ENCODE results near the gene PTP4A2. TPM values are rescaled to one million over a fixed set of nuclear protein-coding genes. Genes with fewer than 3 reads are reported as not detected.

PTP4A2 gene
- total RNA-seq, 4 donors from 2014 or later, result 160 to 241 (median 173) TPM

- 84% methylated on average over 2 of the region's 2 CpGs for WGBS
- Histone ChIP-seq H3K36me3 (peaks cover 29 to 88% (median 46%) of the 10 kb centered on the region in 4 donors), H3K27ac (replicated peaks in 1 of 4) (no peak overlapping the region), H3K4me1 (peaks cover 12 to 27% (median 16%) of the 10 kb centered on the region in 4 donors), H3K9me3 (no peaks in the 10 kb centered on the region), H3K27me3 (no peaks in the 10 kb centered on the region), H3K4me3 (no peak overlapping the region)
- DNase-seq (ENCODE audit: extremely low spot score), result no peak
- TF ChIP-seq POLR2A (IDR thresholded peaks at IDR 0.05; ENCODE audit: low read depth) (no peak), EP300 (IDR thresholded peaks at IDR 0.05) (no peak), CTCF (IDR thresholded peaks at IDR 0.05) (no peak), POLR2AphosphoS5 (IDR thresholded peaks at IDR 0.05) (no peak)
- intact Hi-C loops (cut with DNase I), result no loop called here
Measured at GRCh38 chr1:31911994-31912780, 26.0 kb downstream of the PTP4A2 start.

GRCh38 chr1:31910933-31911332, 27.2 kb downstream of the PTP4A2 start:
- WGBS, result 73% methylated on average over 2 of the region's 2 CpGs
- Histone ChIP-seq H3K9me3 (no peaks in the 10 kb centered on the region), H3K27me3 (no peaks in the 10 kb centered on the region), H3K4me3 (no peak overlapping the region), H3K4me1 (peaks cover 12 to 27% (median 16%) of the 10 kb centered on the region in 4 donors), H3K36me3 (peaks cover 37 to 88% (median 55%) of the 10 kb centered on the region in 4 donors), H3K27ac (replicated peaks in 1 of 4) (no peak overlapping the region)
- TF ChIP-seq POLR2A (IDR thresholded peaks at IDR 0.05; ENCODE audit: low read depth), result no peak
- no peak for TF ChIP-seq EP300 (IDR thresholded peaks at IDR 0.05)
- TF ChIP-seq POLR2AphosphoS5 (IDR thresholded peaks at IDR 0.05), result no peak
- TF ChIP-seq CTCF (IDR thresholded peaks at IDR 0.05), result no peak
- no peak for DNase-seq (ENCODE audit: extremely low spot score)
- intact Hi-C loops (cut with DNase I), result no loop called here

GRCh38 chr1:31909691-31910090, 28.5 kb downstream of the PTP4A2 start:
- TF ChIP-seq CTCF (IDR thresholded peaks at IDR 0.05) (no peak), POLR2A (IDR thresholded peaks at IDR 0.05; ENCODE audit: low read depth) (no peak), EP300 (IDR thresholded peaks at IDR 0.05) (no peak), POLR2AphosphoS5 (IDR thresholded peaks at IDR 0.05) (no peak)
- intact Hi-C loops (cut with DNase I), result no loop called here
- H3K4me3 ChIP-seq, result no peak overlapping the region
- WGBS, result 69% methylated on average over 1 of the region's 1 CpG
- DNase-seq (ENCODE audit: extremely low spot score), result no peak
- H3K27me3 ChIP-seq, result no peaks in the 10 kb centered on the region
- H3K27ac ChIP-seq (replicated peaks in 1 of 4), result no peak overlapping the region
- H3K36me3 ChIP-seq, result peaks cover 37 to 88% (median 56%) of the 10 kb centered on the region in 4 donors
- H3K4me1 ChIP-seq, result peaks cover 12 to 26% (median 16%) of the 10 kb centered on the region in 4 donors
- no peaks in the 10 kb centered on the region for H3K9me3 ChIP-seq

- peaks cover 0 to 13% (median 8%) of the 10 kb centered on the region in 4 donors for H3K4me1 ChIP-seq
- 100% methylated on average over 2 of the region's 2 CpGs for WGBS
- no peak for DNase-seq (ENCODE audit: extremely low spot score)
- H3K9me3 ChIP-seq, result no peaks in the 10 kb centered on the region
- intact Hi-C loops (cut with DNase I), result no loop called here
- TF ChIP-seq POLR2AphosphoS5 (IDR thresholded peaks at IDR 0.05) (no peak), POLR2A (IDR thresholded peaks at IDR 0.05; ENCODE audit: low read depth) (no peak), EP300 (IDR thresholded peaks at IDR 0.05) (no peak), CTCF (IDR thresholded peaks at IDR 0.05) (no peak)
- no peak overlapping the region for H3K4me3 ChIP-seq
- no peaks in the 10 kb centered on the region for H3K27me3 ChIP-seq
- no peak overlapping the region for H3K27ac ChIP-seq (replicated peaks in 1 of 4)
- H3K36me3 ChIP-seq, result peaks cover 24 to 69% (median 53%) of the 10 kb centered on the region in 4 donors
Measured at GRCh38 chr1:31906557-31906956, 31.6 kb downstream of the PTP4A2 start.
